Neural progenitor cell (in vitro differentiated cells): ENCODE data around the gene SBF2. TPM values are rescaled to one million over a fixed set of nuclear protein-coding genes. Genes with fewer than 3 reads are reported as not detected.

Source experiments
- DNase-seq: peaks from one replicate; pipeline ENCODE4 v3.0.0-alpha.2; 2016; ENCODE audit warnings: low spot score
- H2AFZ ChIP-seq: fragments of 200-600 bp; sonication (generic); replicated peaks from 2 replicates; pipeline ENCODE4 v1.6.1; 2016; ENCODE audit warnings: antibody characterized with exemption
- H3F3A ChIP-seq: fragments of 200-600 bp; sonication (generic); 2 replicates; pipeline ENCODE4 v1.6.1; 2016; ENCODE audit warnings: antibody characterized with exemption, low read depth
- H3K27ac ChIP-seq: fragments of 200-600 bp; sonication (generic); 2 replicates; pipeline ENCODE4 v1.5.1; 2016; ENCODE audit warnings: mild to moderate bottlenecking
- H3K27me3 ChIP-seq: fragments of 200-600 bp; sonication (generic); 2 replicates; pipeline ENCODE4 v1.6.1; 2016; ENCODE audit warnings: mild to moderate bottlenecking, moderate library complexity
- H3K36me3 ChIP-seq: fragments of 200-600 bp; sonication (generic); 2 replicates; pipeline ENCODE4 v1.5.1; 2016
- H3K4me1 ChIP-seq: fragments of 200-600 bp; sonication (generic); 2 replicates; pipeline ENCODE4 v1.6.1; 2016; ENCODE audit warnings: mixed run types
- H3K4me2 ChIP-seq: fragments of 200-600 bp; sonication (generic); 2 replicates; pipeline ENCODE4 v1.6.1; 2016
- H3K4me3 ChIP-seq: fragments of 200-600 bp; sonication (generic); 2 replicates; pipeline ENCODE4 v1.5.1; 2016
- H3K79me2 ChIP-seq: fragments of 200-600 bp; sonication (generic); 2 replicates; pipeline ENCODE4 v1.6.1; 2016; ENCODE audit warnings: low read depth
- H3K9ac ChIP-seq: fragments of 200-600 bp; sonication (generic); 2 replicates; pipeline ENCODE4 v1.6.1; 2016
- H3K9me3 ChIP-seq: fragments of 200-600 bp; sonication (generic); 2 replicates; pipeline ENCODE4 v1.5.1; 2016; ENCODE audit warnings: low read depth
- H4K20me1 ChIP-seq: fragments of 200-600 bp; sonication (generic); 2 replicates; pipeline ENCODE4 v1.6.1; 2016; ENCODE audit warnings: low read depth
- H3K27ac Mint-ChIP-seq: 3 replicates; pipeline ENCODE4 v1.8.0; 2021; ENCODE audit warnings: mixed read lengths
- H3K27me3 Mint-ChIP-seq: 2 replicates; pipeline ENCODE4 v1.8.0; 2022; ENCODE audit warnings: low read depth, mild to moderate bottlenecking, inconsistent platforms, moderate library complexity, mixed read lengths; ENCODE audit not compliant: insufficient read depth
- H3K36me3 Mint-ChIP-seq: 3 replicates; pipeline ENCODE4 v1.8.0; 2021; ENCODE audit warnings: mixed read lengths
- H3K4me1 Mint-ChIP-seq: 3 replicates; pipeline ENCODE4 v1.8.0; 2021; ENCODE audit warnings: mixed read lengths
- H3K4me3 Mint-ChIP-seq: 3 replicates; pipeline ENCODE4 v1.8.0; 2021; ENCODE audit warnings: mild to moderate bottlenecking, moderate library complexity, mixed read lengths
- H3K9me3 Mint-ChIP-seq: 3 replicates; pipeline ENCODE4 v1.8.0; 2020; ENCODE audit warnings: mixed read lengths
- EZH2 ChIP-seq: fragments of 200-600 bp; sonication (generic); IDR thresholded peaks from 2 replicates; pipeline ENCODE4 v1.6.1; 2017; ENCODE audit warnings: antibody characterized with exemption, mild to moderate bottlenecking, moderate library complexity
- EZH2phosphoT487 ChIP-seq: fragments of 200-600 bp; sonication (generic); IDR thresholded peaks from 2 replicates; pipeline ENCODE4 v1.6.1; 2017; ENCODE audit warnings: antibody characterized with exemption
- total RNA-seq: library from RNA; depleted of rRNA; stranded (reverse); fragments of >200 nt; gene quantifications from 2 replicates; pipeline ENCODE4 v1.2.3, GENCODE V29; 2015; ENCODE audit warnings: low replicate concordance
- TF ChIP-seq, protein P1 (sequence below): fragments of 200-600 bp; sonication (generic); IDR thresholded peaks from 2 replicates; pipeline ENCODE4 v1.5.1; 2017; ENCODE audit warnings: antibody characterized with exemption, mild to moderate bottlenecking

SBF2 gene
- total RNA-seq, 1 donor from 2014 or later, result 48.2 TPM

DNA sequence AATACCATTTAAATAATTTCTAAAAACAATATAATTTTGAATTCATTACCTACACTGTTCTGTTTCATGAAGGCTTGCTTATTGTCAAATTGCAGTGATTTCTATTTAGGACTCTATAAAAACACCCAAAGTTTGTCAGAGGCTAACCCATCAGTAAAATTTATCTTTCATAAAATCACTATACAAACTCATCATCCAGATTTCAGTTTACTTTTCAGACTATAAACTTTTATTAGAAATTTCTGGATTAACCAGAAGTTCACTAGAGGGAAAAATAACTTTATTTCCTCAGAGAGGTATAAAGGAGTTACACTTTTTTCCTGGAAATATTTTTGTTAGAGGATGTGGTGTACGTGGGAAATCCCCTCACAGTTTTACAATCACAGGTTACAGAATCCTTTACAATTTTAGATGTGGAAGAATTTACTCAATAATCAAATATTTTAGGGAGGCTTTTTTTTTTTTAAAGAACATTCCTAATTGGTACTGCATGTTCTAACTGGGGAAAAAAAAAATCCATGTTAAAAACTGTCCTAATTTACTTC is 453.5 kb downstream of the SBF2 start:
- Mint-ChIP-seq H3K9me3 (no peaks in the 10 kb centered on the region), H3K4me3 (no peak overlapping the region), H3K4me1 (no peaks in the 10 kb centered on the region), H3K27ac (no peak overlapping the region), H3K36me3 (peaks cover 15% of the 10 kb centered on the region), H3K27me3 (no peaks in the 10 kb centered on the region)
- no peak overlapping the region for H3K9ac ChIP-seq
- no peak overlapping the region for H3K27ac ChIP-seq
- no peak overlapping the region for H3K4me3 ChIP-seq
- TF ChIP-seq EZH2phosphoT487 (no peak), EZH2 (no peak)
- TF ChIP-seq, protein P1, sequence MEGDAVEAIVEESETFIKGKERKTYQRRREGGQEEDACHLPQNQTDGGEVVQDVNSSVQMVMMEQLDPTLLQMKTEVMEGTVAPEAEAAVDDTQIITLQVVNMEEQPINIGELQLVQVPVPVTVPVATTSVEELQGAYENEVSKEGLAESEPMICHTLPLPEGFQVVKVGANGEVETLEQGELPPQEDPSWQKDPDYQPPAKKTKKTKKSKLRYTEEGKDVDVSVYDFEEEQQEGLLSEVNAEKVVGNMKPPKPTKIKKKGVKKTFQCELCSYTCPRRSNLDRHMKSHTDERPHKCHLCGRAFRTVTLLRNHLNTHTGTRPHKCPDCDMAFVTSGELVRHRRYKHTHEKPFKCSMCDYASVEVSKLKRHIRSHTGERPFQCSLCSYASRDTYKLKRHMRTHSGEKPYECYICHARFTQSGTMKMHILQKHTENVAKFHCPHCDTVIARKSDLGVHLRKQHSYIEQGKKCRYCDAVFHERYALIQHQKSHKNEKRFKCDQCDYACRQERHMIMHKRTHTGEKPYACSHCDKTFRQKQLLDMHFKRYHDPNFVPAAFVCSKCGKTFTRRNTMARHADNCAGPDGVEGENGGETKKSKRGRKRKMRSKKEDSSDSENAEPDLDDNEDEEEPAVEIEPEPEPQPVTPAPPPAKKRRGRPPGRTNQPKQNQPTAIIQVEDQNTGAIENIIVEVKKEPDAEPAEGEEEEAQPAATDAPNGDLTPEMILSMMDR, result no peak
- H3K4me2 ChIP-seq, result no peak overlapping the region
- H3K9me3 ChIP-seq, result no peaks in the 10 kb centered on the region
- no peaks in the 10 kb centered on the region for H3F3A ChIP-seq
- no peak for DNase-seq
- no peaks in the 10 kb centered on the region for H3K79me2 ChIP-seq
- no peaks in the 10 kb centered on the region for H3K4me1 ChIP-seq
- no peaks in the 10 kb centered on the region for H4K20me1 ChIP-seq
- H2AFZ ChIP-seq, result no peak overlapping the region
- no peaks in the 10 kb centered on the region for H3K36me3 ChIP-seq
- no peaks in the 10 kb centered on the region for H3K27me3 ChIP-seq

DNA sequence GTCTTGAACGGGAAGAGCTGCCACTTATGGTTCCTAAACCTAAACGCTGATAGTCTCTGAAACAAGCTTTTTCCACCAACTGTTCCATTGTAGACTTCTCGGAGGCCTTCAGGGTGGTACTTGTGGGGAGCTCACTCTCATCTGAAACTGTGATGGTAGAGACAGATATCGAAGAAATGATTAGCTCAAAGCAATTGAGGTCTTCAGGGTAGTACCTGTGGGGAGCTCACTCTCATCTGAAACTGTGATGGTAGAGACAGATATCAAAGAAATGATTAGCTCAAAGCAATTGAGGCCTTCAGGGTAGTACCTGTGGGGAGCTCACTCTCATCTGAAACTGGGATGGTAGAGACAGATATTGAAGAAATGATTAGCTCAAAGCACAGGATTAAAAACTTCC is 454.5 kb downstream of the SBF2 start:
- H3K4me1 ChIP-seq, result no peaks in the 10 kb centered on the region
- Mint-ChIP-seq H3K36me3 (peaks cover 13% of the 10 kb centered on the region), H3K4me3 (no peak overlapping the region), H3K27me3 (no peaks in the 10 kb centered on the region), H3K9me3 (no peaks in the 10 kb centered on the region), H3K4me1 (no peaks in the 10 kb centered on the region), H3K27ac (no peak overlapping the region)
- no peaks in the 10 kb centered on the region for H3F3A ChIP-seq
- H4K20me1 ChIP-seq, result no peaks in the 10 kb centered on the region
- H3K27ac ChIP-seq, result no peak overlapping the region
- no peaks in the 10 kb centered on the region for H3K27me3 ChIP-seq
- TF ChIP-seq, protein P1, result no peak
- no peak overlapping the region for H3K9ac ChIP-seq
- H3K79me2 ChIP-seq, result no peaks in the 10 kb centered on the region
- H3K36me3 ChIP-seq, result no peaks in the 10 kb centered on the region
- no peak for DNase-seq
- no peak overlapping the region for H2AFZ ChIP-seq
- H3K9me3 ChIP-seq, result no peaks in the 10 kb centered on the region
- no peak overlapping the region for H3K4me3 ChIP-seq
- no peak overlapping the region for H3K4me2 ChIP-seq

DNA sequence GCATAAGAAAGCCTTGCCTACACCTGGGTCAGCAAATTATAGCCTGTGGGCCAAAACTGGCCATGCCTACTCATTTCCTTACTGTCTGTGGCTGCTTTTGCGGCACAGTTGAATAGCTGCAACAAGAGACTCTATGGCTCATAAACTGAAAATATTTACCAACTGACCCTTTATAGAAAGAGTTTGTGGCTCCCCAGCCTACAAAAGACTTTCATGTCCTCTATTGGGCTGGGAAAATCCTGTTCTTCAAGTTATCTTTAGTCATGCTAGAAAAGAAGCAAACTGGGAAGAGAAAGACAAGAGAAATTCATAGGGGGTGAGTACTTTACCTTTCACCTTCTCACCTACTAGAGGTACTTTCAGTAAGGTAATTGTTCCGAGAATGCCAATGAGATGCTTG is 455.1 kb downstream of the SBF2 start:
- no peak for DNase-seq
- Histone ChIP-seq H3F3A (no peaks in the 10 kb centered on the region), H3K4me3 (no peak overlapping the region), H3K9me3 (no peaks in the 10 kb centered on the region), H2AFZ (no peak overlapping the region), H3K27ac (no peak overlapping the region), H3K79me2 (no peaks in the 10 kb centered on the region), H3K27me3 (no peaks in the 10 kb centered on the region), H3K4me1 (no peaks in the 10 kb centered on the region), H3K36me3 (no peaks in the 10 kb centered on the region), H4K20me1 (no peaks in the 10 kb centered on the region), H3K4me2 (no peak overlapping the region), H3K9ac (no peak overlapping the region)
- Mint-ChIP-seq H3K36me3 (peaks cover 10% of the 10 kb centered on the region), H3K9me3 (no peaks in the 10 kb centered on the region), H3K27ac (no peak overlapping the region), H3K27me3 (no peaks in the 10 kb centered on the region), H3K4me1 (no peaks in the 10 kb centered on the region), H3K4me3 (no peak overlapping the region)
- TF ChIP-seq EZH2 (no peak), EZH2phosphoT487 (no peak)
- TF ChIP-seq, protein P1, result no peak
